ENCODE results near the gene COL4A6. TPM values are rescaled to one million over a fixed set of nuclear protein-coding genes. Genes with fewer than 3 reads are reported as not detected.
"Not testable (repeated sequence)": the region's sequence is repeated elsewhere in the genome, so short reads cannot be mapped to it uniquely, and the experiment has no call there.

The COL4A6 gene
- total RNA-seq, result 6.1 TPM
- long read RNA-seq, partial matches to known transcripts, result 5 of 9 reads
- long read RNA-seq, other reads (novel, unspliced or antisense), result 3 of 9 reads

DNA sequence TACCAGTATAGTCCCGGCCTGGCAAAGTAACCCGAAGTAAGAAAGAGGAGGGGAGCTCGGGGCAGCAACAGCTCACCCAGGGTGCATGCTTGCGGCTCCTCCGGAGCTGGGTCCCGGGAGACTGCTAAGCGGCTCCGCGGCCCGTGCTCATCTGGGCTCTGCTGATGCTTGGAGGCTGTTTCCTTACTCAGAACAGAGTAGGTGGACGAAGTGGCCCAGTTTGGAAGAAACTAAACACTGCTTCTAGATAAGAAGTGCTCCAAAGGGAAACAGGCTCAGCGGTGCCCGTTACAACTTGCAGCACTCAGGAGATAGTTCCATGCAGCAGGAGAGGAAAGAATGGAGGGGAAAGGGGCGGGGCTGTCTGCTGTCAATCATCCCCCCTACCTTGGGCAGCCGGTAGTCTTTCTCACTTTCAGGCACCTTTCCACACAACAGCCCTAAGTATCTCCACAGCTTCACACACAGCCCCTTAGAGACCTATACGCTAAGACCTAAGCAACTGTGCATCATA lies at the start of gene COL4A6:
Gene COL4A6, minus strand, starts transcription at position 313 of the 514 bp plus-strand sequence. Its CDS starts 226 bp downstream, at position 87.
- no peak for DNase-seq (ENCODE audit: low spot score)
- intact Hi-C loops (cut with DNase I), result loop anchor here (10.0 kb wide), 1 partner anchor 133 kb away; no protein-coding TSS in a partner anchor

DNA sequence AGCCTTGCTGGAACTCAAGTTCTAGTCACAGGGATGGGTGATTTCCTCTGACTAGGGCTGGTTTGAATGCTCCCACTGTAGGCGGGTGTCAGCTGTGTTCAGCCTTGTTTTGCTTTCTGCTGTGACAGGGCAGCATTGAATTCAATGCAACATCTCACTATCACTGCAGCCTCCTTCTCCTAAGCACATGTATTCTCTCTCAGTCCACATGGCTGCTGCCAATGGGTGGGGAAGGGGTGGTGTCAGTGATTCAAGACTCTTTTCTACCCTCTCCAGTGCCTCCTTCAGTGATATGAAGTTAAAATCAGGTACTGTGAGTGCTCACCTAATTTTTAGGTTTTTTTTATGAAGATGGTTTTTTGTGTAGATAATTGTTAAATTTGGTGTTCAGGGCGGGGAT lies 47.7 kb upstream of the COL4A6 start:
- DNase-seq (ENCODE audit: low spot score), result no peak
- intact Hi-C loops (cut with DNase I), result no loop called here

GRCh38 chrX:108484251-108484650 lies 46.0 kb upstream of the COL4A6 start:
- no peak for DNase-seq (ENCODE audit: low spot score)

DNA sequence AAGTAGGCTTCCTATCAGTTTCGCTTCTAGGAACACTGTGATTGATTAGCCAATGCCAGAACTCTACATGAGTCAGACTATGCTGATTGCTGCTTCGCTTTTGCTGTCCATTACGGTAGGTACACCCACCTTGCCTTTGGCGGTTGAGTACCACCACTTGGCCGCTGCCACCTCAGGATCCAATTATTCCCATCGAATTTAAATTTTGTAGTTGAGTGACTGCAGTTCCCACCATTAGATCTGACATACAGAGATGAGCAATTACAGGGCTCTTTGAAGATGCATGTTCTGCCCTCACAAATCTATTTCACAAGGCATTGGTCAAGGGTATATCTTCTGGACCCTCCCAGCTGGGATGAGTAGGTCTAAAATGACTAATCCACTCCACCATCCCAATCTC lies 43.3 kb upstream of the COL4A6 start:
- not testable (repeated sequence) for DNase-seq (ENCODE audit: low spot score)

More at GRCh38 chrX:108484251-108484650, 46.0 kb upstream of the COL4A6 start:
- intact Hi-C loops (cut with DNase I), result no loop called here

GRCh38 chrX:108473979-108474378 lies 35.8 kb upstream of the COL4A6 start:
- intact Hi-C loops (cut with DNase I), result no loop called here
- no peak for DNase-seq (ENCODE audit: low spot score)

More for the DNA sequence above, 43.3 kb upstream of the COL4A6 start:
- intact Hi-C loops (cut with DNase I), result not testable (repeated sequence)

DNA sequence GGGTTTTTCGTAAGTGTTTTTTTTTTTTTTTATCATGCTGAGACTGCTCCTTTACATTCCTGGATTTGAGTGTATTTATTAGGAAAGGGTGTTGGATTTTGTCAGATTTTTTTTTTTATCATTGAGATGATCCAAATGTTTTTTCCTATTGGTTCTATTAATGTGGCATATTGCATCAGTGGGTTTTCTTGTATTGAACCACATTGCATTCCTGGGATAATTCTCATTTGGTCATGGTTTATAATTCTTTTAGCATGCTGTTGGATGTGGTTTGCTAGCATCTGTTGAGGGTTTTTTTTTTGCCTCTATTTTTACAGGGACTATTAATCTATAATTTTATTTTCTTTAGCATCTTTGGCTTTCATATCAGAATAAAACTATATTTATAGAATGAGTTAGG lies 30.3 kb upstream of the COL4A6 start:
- intact Hi-C loops (cut with DNase I), result no loop called here
- no peak for DNase-seq (ENCODE audit: low spot score)

DNA sequence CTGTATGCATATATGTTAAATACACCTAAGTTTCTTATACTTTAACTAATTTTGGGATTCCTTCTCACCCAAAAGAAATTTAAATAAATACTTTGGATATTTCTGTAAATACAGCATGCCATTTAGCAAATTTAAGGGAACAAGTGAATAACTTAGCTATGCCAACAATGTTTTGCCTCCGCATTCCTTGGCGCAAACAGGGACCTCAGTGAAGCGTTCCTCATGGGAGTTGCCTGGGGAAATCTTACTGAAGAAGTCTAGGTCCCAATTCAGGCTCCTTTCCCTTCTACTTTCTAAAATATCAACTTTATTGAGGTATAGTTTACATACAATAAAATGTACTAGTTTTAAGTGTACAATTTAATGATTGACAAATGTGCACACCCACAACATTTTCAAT lies 26.4 kb upstream of the COL4A6 start:
- intact Hi-C loops (cut with DNase I), result no loop called here
- no peak for DNase-seq (ENCODE audit: low spot score)

DNA sequence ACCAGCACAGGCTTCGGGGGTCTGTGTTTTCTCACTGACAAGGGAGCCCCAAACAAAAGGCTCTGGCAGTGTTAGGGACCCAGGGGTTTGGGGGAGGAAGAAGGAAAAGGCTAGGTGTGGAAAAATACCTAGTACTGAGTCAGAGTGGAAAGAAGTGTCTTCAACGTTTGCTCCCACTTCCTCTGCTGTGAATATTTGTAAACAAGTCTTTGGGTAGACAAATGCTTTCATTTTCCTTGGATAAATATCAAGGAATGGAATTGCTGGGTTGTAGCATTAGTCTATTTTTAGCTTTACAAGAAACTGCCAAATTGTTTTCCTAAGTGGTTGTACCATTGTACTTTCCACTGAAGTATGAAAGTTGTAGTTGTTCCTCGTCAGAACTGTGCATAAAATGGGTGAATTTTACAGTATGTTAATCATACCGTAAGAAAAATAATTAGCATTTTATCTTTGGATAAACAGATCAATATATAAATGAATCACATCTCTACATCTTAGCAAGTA lies 18.8 kb upstream of the COL4A6 start:
- intact Hi-C loops (cut with DNase I), result no loop called here
- DNase-seq (ENCODE audit: low spot score), result no peak

- intact Hi-C loops (cut with DNase I), result no loop called here
Measured at GRCh38 chrX:108453841-108454240, 15.6 kb upstream of the COL4A6 start.

GRCh38 chrX:108447303-108447702 lies 9.1 kb upstream of the COL4A6 start:
- no peak for DNase-seq (ENCODE audit: low spot score)
- intact Hi-C loops (cut with DNase I), result no loop called here

More at GRCh38 chrX:108453841-108454240, 15.6 kb upstream of the COL4A6 start:
- DNase-seq (ENCODE audit: low spot score), result no peak

GRCh38 chrX:108442901-108443464 lies 4.8 kb upstream of the COL4A6 start:
- DNase-seq (ENCODE audit: low spot score), result no peak

DNA sequence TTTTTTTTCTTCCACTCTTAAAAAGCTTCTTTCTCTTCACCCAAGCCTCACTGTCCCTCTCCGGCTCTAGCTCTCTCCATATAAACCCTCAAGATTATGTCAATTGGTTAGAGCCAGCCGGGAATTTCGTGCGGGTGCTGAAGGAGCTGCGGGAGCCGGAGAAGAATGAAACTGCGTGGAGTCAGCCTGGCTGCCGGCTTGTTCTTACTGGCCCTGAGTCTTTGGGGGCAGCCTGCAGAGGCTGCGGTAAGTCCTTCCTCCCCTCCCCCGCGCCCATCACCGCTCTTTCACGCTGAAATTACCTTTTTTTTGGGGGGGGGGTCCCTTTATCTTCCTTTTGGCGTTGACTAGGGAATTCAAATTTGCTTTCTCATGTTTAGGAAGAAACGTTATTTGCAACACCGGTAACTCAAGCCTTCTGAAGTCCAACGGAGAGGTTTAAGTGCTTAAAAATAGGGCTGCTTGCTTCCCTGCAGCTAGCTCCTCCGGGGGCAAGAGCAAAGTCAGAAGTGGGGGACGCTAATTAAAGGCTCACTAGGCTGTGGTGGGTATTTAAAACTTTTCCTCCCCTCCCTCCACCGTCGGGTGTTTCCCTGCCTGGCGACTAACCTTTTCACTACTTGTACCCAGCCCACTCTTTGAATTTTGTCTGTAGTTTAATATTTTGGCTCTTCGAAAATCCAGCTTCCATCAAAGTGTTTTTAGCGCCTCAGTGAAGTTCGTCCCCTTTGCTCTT lies 1.9 kb upstream of the COL4A6 start:
- no peak for DNase-seq (ENCODE audit: low spot score)
- intact Hi-C loops (cut with DNase I), result loop anchor here (10.0 kb wide), 1 partner anchor 135 kb away; no protein-coding TSS in a partner anchor

More at GRCh38 chrX:108442901-108443464, 4.8 kb upstream of the COL4A6 start:
- intact Hi-C loops (cut with DNase I), result no loop called here

DNA sequence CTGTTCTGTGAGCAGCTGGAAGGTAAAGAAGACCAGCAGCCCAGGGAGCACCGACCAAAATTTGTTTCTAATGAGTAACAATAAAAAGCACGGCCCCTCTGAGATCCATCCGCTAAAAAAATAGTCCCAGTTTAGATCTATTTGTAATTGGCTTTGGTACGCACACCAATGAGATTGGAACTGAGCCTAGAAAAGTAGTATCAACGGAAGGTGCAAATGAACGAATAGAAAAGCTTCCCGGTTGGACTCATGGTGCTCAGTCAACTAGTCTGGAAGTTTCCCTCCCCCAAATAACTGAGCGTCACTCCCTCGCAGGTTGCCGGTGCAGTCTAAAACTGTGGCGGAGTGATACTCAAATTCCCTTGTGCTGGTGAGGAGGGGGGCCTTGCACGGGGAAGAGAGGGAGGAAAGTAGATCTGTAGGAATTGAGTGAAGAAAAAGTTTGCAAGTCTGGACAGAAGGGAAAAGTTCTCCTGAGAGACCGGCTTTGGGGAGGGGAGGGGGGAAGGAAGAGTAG lies 1.3 kb upstream of the COL4A6 start, which contains the start of gene COL4A5:
Gene COL4A5, plus strand, starts transcription at position 413 of the 517 bp plus-strand sequence. CDS start 288 bp downstream, outside the sequence.
- intact Hi-C loops (cut with DNase I), result loop anchor here (10.0 kb wide), 1 partner anchor 135 kb away; no protein-coding TSS in a partner anchor

GRCh38 chrX:108437349-108438109 lies 693 bp downstream of the COL4A6 start:
- no peak for DNase-seq (ENCODE audit: low spot score)
- intact Hi-C loops (cut with DNase I), result loop anchor here (10.0 kb wide), 1 partner anchor 133 kb away; no protein-coding TSS in a partner anchor

More for the DNA sequence above, 1.3 kb upstream of the COL4A6 start, which contains the start of gene COL4A5:
- DNase-seq (ENCODE audit: low spot score), result no peak

- intact Hi-C loops (cut with DNase I), result loop anchor here (10.0 kb wide), 1 partner anchor 130 kb away; no protein-coding TSS in a partner anchor
Measured at GRCh38 chrX:108435261-108435660, 3.0 kb downstream of the COL4A6 start.

DNA sequence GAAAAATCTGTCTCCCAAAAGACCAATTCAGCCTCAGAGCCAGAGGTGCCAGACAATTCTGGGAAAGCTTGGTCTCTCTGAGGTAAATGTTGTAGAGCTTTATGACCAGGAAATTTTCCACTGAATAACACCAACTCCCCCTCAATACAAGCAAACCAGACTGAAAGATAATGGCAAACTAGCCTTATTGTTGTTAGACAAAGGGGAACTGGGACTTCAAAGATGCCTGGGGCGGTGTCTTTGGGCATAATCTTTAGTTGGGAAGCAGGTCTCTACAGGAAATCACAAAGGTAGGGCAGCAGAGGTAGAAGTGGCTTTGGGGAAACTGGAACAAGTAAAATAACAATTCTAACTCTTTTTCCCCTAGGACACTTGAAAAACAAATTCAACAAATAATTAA lies 12.0 kb downstream of the COL4A6 start:
- no peak for DNase-seq (ENCODE audit: low spot score)
- intact Hi-C loops (cut with DNase I), result no loop called here

More at GRCh38 chrX:108435261-108435660, 3.0 kb downstream of the COL4A6 start:
- DNase-seq (ENCODE audit: low spot score), result no peak

- DNase-seq (ENCODE audit: low spot score), result no peak
- intact Hi-C loops (cut with DNase I), result no loop called here
Measured at GRCh38 chrX:108420481-108420880, 17.7 kb downstream of the COL4A6 start.

- no peak for DNase-seq (ENCODE audit: low spot score)
- intact Hi-C loops (cut with DNase I), result no loop called here
Measured at GRCh38 chrX:108419401-108419800, 18.8 kb downstream of the COL4A6 start.

- intact Hi-C loops (cut with DNase I), result no loop called here
- no peak for DNase-seq (ENCODE audit: low spot score)
Measured at GRCh38 chrX:108417257-108417656, 21.0 kb downstream of the COL4A6 start.
